Loucy (cell line): ENCODE results near the gene FOSL1.

Experiments
- H2AFZ ChIP-seq: fragments of 200-600 bp; sonication (generic); 2 replicates; pipeline ENCODE4 v1.6.0; 2016; ENCODE audit warnings: antibody characterized with exemption, mild to moderate bottlenecking, low read length, moderate library complexity
- H3F3A ChIP-seq: fragments of 200-600 bp; 2 replicates; pipeline ENCODE4 v1.6.0; 2016; ENCODE audit warnings: antibody characterized with exemption, low read depth, mild to moderate bottlenecking
- H3K27me3 ChIP-seq: fragments of 200-600 bp; sonication (generic); 2 replicates; pipeline ENCODE4 v1.6.1; 2014; ENCODE audit warnings: low read length, mild to moderate bottlenecking; ENCODE audit not compliant: insufficient read depth, poor library complexity, severe bottlenecking
- H3K36me3 ChIP-seq: fragments of 200-600 bp; sonication (generic); 2 replicates; pipeline ENCODE4 v1.6.1; 2016; ENCODE audit warnings: low read length; ENCODE audit not compliant: insufficient read depth
- H3K4me1 ChIP-seq: fragments of 200-600 bp; sonication (generic); 2 replicates; pipeline ENCODE4 v1.5.1; 2014; ENCODE audit warnings: low read length, mild to moderate bottlenecking; ENCODE audit not compliant: insufficient read depth, poor library complexity, severe bottlenecking
- H3K4me2 ChIP-seq: fragments of 200-600 bp; sonication (generic); 2 replicates; pipeline ENCODE4 v1.6.0; 2014; ENCODE audit warnings: antibody characterized with exemption, low read length, low read depth, mild to moderate bottlenecking; ENCODE audit not compliant: poor library complexity, severe bottlenecking
- H3K4me3 ChIP-seq: fragments of 200-600 bp; sonication (generic); 2 replicates; pipeline ENCODE4 v1.5.1; 2014; ENCODE audit warnings: low read length, mild to moderate bottlenecking, mixed read lengths; ENCODE audit not compliant: poor library complexity, severe bottlenecking
- H3K79me2 ChIP-seq: fragments of 200-600 bp; sonication (generic); 2 replicates; pipeline ENCODE4 v1.6.1; 2014; ENCODE audit warnings: low read length; ENCODE audit not compliant: insufficient read depth
- H3K9ac ChIP-seq: fragments of 200-600 bp; sonication (generic); 2 replicates; pipeline ENCODE4 v1.6.0; 2014; ENCODE audit warnings: mild to moderate bottlenecking, low read depth, low read length, moderate library complexity; ENCODE audit not compliant: poor library complexity, severe bottlenecking
- H3K9me2 ChIP-seq: fragments of 200-600 bp; sonication (generic); replicated peaks from 2 replicates; pipeline ENCODE4 v1.6.1; 2016; ENCODE audit warnings: low read depth, low read length, mixed read lengths
- H3K9me3 ChIP-seq: fragments of 200-600 bp; sonication (generic); 2 replicates; pipeline ENCODE4 v1.6.1; 2014; ENCODE audit warnings: mild to moderate bottlenecking, antibody characterized with exemption, low read length, low read depth; ENCODE audit not compliant: insufficient read depth
- H4K20me1 ChIP-seq: fragments of 200-600 bp; sonication (generic); 2 replicates; pipeline ENCODE4 v1.6.0; 2014; ENCODE audit warnings: antibody characterized with exemption, low read length, mild to moderate bottlenecking; ENCODE audit not compliant: insufficient read depth, poor library complexity, severe bottlenecking
- CTCF ChIP-seq: fragments of 200-600 bp; sonication (generic); conservative IDR thresholded peaks from 2 replicates; pipeline ENCODE4 v1.5.1; 2014; ENCODE audit warnings: mild to moderate bottlenecking, antibody characterized with exemption, low read length
- EZH2phosphoT487 ChIP-seq: fragments of 200-600 bp; IDR thresholded peaks from 2 replicates; pipeline ENCODE4 v1.6.1; 2018; ENCODE audit warnings: antibody characterized with exemption, mild to moderate bottlenecking, moderate library complexity, borderline replicate concordance

Gene FOSL1

DNA sequence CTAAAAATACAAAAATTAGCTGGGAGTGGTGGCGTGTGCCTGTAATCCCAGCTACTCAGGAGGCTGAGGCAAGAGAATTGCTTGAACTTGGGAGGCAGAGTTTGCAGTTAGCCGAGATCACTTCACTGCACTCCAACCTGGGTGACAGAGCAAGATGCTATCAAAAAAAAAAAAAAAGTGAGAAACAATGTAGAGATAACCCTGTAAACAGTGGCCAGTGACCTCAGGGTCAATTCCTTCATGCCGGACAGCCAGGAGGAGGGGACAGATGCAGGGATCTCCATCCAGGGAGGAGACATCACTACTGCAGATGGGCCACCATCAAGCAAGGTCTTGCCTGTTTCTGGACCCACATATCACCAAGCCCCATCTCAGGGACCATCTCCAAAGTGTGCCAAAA lies 52.4 kb downstream of the FOSL1 start:
- H4K20me1 ChIP-seq = peaks cover 18% of the 10 kb centered on the region
- no peak overlapping the region for H2AFZ ChIP-seq
- no peak overlapping the region for H3K4me2 ChIP-seq
- no peaks in the 10 kb centered on the region for H3K9me2 ChIP-seq
- no peak overlapping the region for H3K4me3 ChIP-seq
- no peaks in the 10 kb centered on the region for H3F3A ChIP-seq
- peaks cover 5% of the 10 kb centered on the region; the same call in 1 of the 2 replicates for H3K9me3 ChIP-seq
- TF ChIP-seq EZH2phosphoT487 (no peak), CTCF (no peak)
- no peak overlapping the region for H3K9ac ChIP-seq
- H3K27me3 ChIP-seq = no peaks in the 10 kb centered on the region
- no peaks in the 10 kb centered on the region for H3K4me1 ChIP-seq
- H3K36me3 ChIP-seq = peaks cover 22% of the 10 kb centered on the region; the same call in 1 of the 2 replicates
- H3K79me2 ChIP-seq = peaks cover 14% of the 10 kb centered on the region; the same call in 1 of the 2 replicates

DNA sequence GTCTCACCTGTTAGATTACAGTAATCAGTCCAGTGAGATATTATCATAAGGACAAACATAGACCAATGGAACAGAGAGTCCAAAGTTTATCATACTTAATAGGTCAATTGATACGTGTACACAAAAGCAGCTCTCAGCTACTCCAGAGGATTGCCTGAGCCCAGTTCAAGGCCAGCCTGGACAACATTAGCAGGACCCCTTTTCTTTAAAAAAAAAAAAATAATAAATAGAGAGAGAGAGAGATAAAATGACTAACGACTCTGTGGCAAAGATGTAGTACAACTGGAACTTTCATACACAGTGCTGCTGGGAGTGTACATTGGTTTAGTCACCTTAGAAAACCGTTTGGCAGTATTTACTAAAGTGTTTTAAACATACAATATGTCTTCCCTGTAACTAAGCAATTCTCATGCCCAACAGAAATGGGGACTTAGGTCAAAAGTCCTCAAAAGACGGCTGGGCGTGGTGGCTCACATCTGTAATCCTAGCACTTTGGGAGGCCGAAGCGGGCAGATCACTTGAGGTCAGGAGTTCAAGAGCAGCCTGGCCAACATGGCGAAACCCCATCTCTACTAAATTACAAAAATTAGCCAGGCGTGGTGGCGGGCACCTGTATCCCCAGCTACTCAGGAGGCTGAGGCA lies 55.8 kb downstream of the FOSL1 start:
- TF ChIP-seq CTCF (no peak), EZH2phosphoT487 (no peak)
- Histone ChIP-seq H3K4me2 (no peak overlapping the region), H3K27me3 (no peaks in the 10 kb centered on the region), H2AFZ (no peak overlapping the region), H3K9me3 (no peaks in the 10 kb centered on the region), H3K9me2 (no peaks in the 10 kb centered on the region), H3F3A (no peaks in the 10 kb centered on the region), H3K4me3 (no peak overlapping the region), H4K20me1 (no peaks in the 10 kb centered on the region), H3K79me2 (no peaks in the 10 kb centered on the region), H3K4me1 (no peaks in the 10 kb centered on the region), H3K36me3 (no peaks in the 10 kb centered on the region), H3K9ac (no peak overlapping the region)

- H3K27me3 ChIP-seq = no peaks in the 10 kb centered on the region
- no peaks in the 10 kb centered on the region for H3K4me1 ChIP-seq
- H2AFZ ChIP-seq = no peak overlapping the region
- TF ChIP-seq EZH2phosphoT487 (no peak), CTCF (no peak)
- H3K9ac ChIP-seq = no peak overlapping the region
- no peak overlapping the region for H3K4me3 ChIP-seq
- H3K79me2 ChIP-seq = no peaks in the 10 kb centered on the region
- no peaks in the 10 kb centered on the region for H4K20me1 ChIP-seq
- no peaks in the 10 kb centered on the region for H3K9me2 ChIP-seq
- H3K9me3 ChIP-seq = no peaks in the 10 kb centered on the region
- H3K36me3 ChIP-seq = no peaks in the 10 kb centered on the region
- H3F3A ChIP-seq = no peaks in the 10 kb centered on the region
- H3K4me2 ChIP-seq = no peak overlapping the region
These were observed 56.4 kb downstream of the FOSL1 start for GRCh38 chr11:65843811-65844210.
